Bronchial epithelial cell (primary cell): Measurements from ENCODE around the gene RPS6KB2. TPM values are rescaled to one million over a fixed set of nuclear protein-coding genes. Genes with fewer than 3 reads are reported as not detected.

Source experiments
- DNase-seq: peaks from one replicate; pipeline ENCODE4 v3.0.0-alpha.2; 2010; ENCODE audit warnings: low read depth
- FAIRE-seq: peaks from 2 replicates; lab custom pipeline; 2011; peaks lifted over from hg19 to GRCh38; lab: Jason Lieb, UNC
- H3K27me3 ChIP-seq: 2 replicates; pipeline ENCODE4 v1.5.1; 2011; ENCODE audit warnings: low read length; ENCODE audit not compliant: control insufficient read depth, insufficient read depth
- H3K36me3 ChIP-seq: 2 replicates; pipeline ENCODE4 v1.5.1; 2011; ENCODE audit warnings: low read length; ENCODE audit not compliant: control insufficient read depth, insufficient read depth
- H3K4me3 ChIP-seq: 2 replicates; pipeline ENCODE4 v1.5.1; 2011; ENCODE audit warnings: mild to moderate bottlenecking, low read depth, low read length, control low read depth
- total RNA-seq: library from RNA; depleted of rRNA; stranded (reverse); fragments of >200 nt; gene quantifications from 2 replicates; pipeline ENCODE4 v1.2.1, GENCODE V29; 2014
- TF ChIP-seq, protein P1 (sequence below): IDR thresholded peaks from 2 replicates; pipeline ENCODE4 v1.5.1; 2011; ENCODE audit warnings: mild to moderate bottlenecking, moderate library complexity, low read length, control low read depth, inconsistent platforms; ENCODE audit not compliant: insufficient read depth, severe bottlenecking

RPS6KB2 gene
- total RNA-seq, 1 donor from 2014 or later, result 62.9 TPM

GRCh38 chr11:67449116-67449844 is 21.0 kb downstream of the RPS6KB2 start:
- TF ChIP-seq, protein P1, sequence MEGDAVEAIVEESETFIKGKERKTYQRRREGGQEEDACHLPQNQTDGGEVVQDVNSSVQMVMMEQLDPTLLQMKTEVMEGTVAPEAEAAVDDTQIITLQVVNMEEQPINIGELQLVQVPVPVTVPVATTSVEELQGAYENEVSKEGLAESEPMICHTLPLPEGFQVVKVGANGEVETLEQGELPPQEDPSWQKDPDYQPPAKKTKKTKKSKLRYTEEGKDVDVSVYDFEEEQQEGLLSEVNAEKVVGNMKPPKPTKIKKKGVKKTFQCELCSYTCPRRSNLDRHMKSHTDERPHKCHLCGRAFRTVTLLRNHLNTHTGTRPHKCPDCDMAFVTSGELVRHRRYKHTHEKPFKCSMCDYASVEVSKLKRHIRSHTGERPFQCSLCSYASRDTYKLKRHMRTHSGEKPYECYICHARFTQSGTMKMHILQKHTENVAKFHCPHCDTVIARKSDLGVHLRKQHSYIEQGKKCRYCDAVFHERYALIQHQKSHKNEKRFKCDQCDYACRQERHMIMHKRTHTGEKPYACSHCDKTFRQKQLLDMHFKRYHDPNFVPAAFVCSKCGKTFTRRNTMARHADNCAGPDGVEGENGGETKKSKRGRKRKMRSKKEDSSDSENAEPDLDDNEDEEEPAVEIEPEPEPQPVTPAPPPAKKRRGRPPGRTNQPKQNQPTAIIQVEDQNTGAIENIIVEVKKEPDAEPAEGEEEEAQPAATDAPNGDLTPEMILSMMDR, result no peak
- Histone ChIP-seq H3K36me3 (no peaks in the 10 kb centered on the region), H3K27me3 (no peaks in the 10 kb centered on the region), H3K4me3 (no peak overlapping the region)
- DNase-seq, result no peak
- FAIRE-seq, result no peak

DNA sequence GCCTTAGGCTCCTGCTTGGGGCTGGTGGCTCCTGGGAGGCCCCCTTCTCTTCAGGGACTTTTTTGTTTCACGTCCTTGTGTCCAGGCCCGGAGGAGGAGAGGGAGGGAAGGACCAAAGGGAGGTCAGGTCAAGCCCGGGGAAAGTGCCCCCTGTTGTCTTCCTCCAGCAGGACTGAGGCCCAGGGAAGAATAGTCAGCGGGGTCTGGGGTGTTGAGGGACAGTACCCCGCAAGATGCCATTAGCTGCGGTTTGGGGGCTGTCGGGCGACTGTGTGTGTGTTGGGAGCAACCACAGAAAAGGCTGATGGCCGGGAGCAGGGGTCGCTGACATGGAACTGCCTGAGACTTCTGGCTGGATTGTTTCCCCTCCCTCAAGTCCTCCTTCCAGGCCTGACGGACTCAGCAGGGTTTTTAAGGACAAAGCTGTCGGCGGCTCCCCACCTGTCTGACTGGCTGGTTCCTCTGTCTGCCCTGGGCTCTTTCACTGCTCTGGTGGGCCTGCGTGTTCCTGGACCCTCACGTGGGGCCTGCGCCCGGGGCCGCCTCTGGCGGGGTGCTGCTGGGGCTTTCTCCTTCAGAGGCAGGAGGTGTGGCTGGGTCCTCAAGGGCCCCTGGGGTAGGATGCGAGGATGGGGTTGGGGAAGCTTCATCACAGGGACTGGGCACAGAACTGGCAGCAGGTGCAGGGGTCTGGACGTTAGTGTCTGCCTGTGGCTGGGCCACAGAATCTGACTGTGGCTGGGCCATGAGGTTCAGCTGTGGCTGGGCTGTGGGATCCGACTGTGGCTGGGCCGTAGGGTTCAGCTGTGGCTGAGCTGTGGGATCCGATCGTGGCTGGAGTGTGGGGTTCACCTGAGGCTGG is 22.7 kb downstream of the RPS6KB2 start:
- Histone ChIP-seq H3K4me3 (no peak overlapping the region), H3K36me3 (no peaks in the 10 kb centered on the region), H3K27me3 (no peaks in the 10 kb centered on the region)
- TF ChIP-seq, protein P1, result no peak
- DNase-seq, result no peak
- no peak for FAIRE-seq

- DNase-seq (no peak), FAIRE-seq (no peak)
- Histone ChIP-seq H3K36me3 (no peaks in the 10 kb centered on the region), H3K27me3 (no peaks in the 10 kb centered on the region), H3K4me3 (no peak overlapping the region)
- TF ChIP-seq, protein P1, result no peak
Measured at GRCh38 chr11:67451658-67451976, 23.3 kb downstream of the RPS6KB2 start.

GRCh38 chr11:67452141-67452952 is 24.1 kb downstream of the RPS6KB2 start, which contains the start of gene GPR152:
GPR152 (minus strand) TSS chr11:67452729; CDS start chr11:67452724, 5 bp downstream.
- DNase-seq (no peak), FAIRE-seq (no peak)
- Histone ChIP-seq H3K27me3 (no peaks in the 10 kb centered on the region), H3K4me3 (no peak within 1 kb of the TSS), H3K36me3 (no peaks in the 10 kb centered on the region)
- TF ChIP-seq, protein P1, result no peak

GRCh38 chr11:67453816-67454732 is 25.8 kb downstream of the RPS6KB2 start:
- no peak overlapping the region for H3K4me3 ChIP-seq
- FAIRE-seq, result no peak

More at GRCh38 chr11:67453816-67454732, 25.8 kb downstream of the RPS6KB2 start:
- TF ChIP-seq, protein P1, result no peak
- DNase-seq, result no peak
- Histone ChIP-seq H3K36me3 (no peaks in the 10 kb centered on the region), H3K27me3 (no peaks in the 10 kb centered on the region)
